Cardiac fibroblast (primary cell): ENCODE data around the gene SLC7A8.

Experiments
- DNase-seq, 2 donors: peaks; one replicate each; pipeline versions ENCODE4 v3.0.0 to v3.0.0-alpha.2; 2010; ENCODE audit warnings: low read depth in 2 of 2
- H3K4me3 ChIP-seq, 2 donors: replicated peaks in 1 of 2; 1 replicate in 1 of 2; 2 replicates in 1 of 2; pipeline ENCODE4 v1.5.1; 2011; ENCODE audit warnings: low read depth in 2 of 2, low read length in 2 of 2, mild to moderate bottlenecking in 2 of 2, moderate library complexity in 1 of 2
- CTCF ChIP-seq: IDR thresholded peaks from one replicate; pipeline ENCODE4 v1.5.1; 2011; ENCODE audit warnings: low read depth, mild to moderate bottlenecking, low read length, inconsistent platforms

The SLC7A8 gene

GRCh38 chr14:23104591-23105347, 78.7 kb downstream of the SLC7A8 start, which contains the start of gene CIROP:
CIROP (minus strand) TSS chr14:23104989; CDS start chr14:23104920, 69 bp downstream.
- H3K4me3 ChIP-seq, result no peak within 1 kb of the TSS

GRCh38 chr14:23104070-23104590, 79.3 kb downstream of the SLC7A8 start:
- DNase-seq, result no peak
- no peak for TF ChIP-seq CTCF
- H3K4me3 ChIP-seq, result no peak overlapping the region

More at GRCh38 chr14:23104591-23105347, 78.7 kb downstream of the SLC7A8 start, which contains the start of gene CIROP:
- DNase-seq, result peak in 1 of 2 donors; percentile 30
- no peak for TF ChIP-seq CTCF

GRCh38 chr14:23103581-23103980, 79.9 kb downstream of the SLC7A8 start:
- H3K4me3 ChIP-seq, result no peak overlapping the region
- no peak for TF ChIP-seq CTCF
- no peak for DNase-seq

- TF ChIP-seq CTCF, result no peak
- DNase-seq, result no peak
- H3K4me3 ChIP-seq, result no peak overlapping the region
These were observed 80.7 kb downstream of the SLC7A8 start for GRCh38 chr14:23102801-23103200.

- no peak for TF ChIP-seq CTCF
- DNase-seq, result no peak
- H3K4me3 ChIP-seq, result no peak overlapping the region
These were observed 81.4 kb downstream of the SLC7A8 start for GRCh38 chr14:23101986-23102625.

GRCh38 chr14:23101213-23101970, 82.1 kb downstream of the SLC7A8 start:
- no peak for TF ChIP-seq CTCF

More at GRCh38 chr14:23101213-23101970, 82.1 kb downstream of the SLC7A8 start:
- H3K4me3 ChIP-seq, result no peak overlapping the region
- DNase-seq, result no peak
